ENCODE results near the gene CDCA3. TPM values are rescaled to one million over a fixed set of nuclear protein-coding genes. Genes with fewer than 3 reads are reported as not detected.

CDCA3 gene
- total and polyA plus RNA-seq, 2 of the 13 experiments (the other 11 are each of a cell fraction or from before 2014, with no cell fraction given): 32.7 to 56.5 TPM

- Histone ChIP-seq H3K4me3 (replicated peaks in 1 of 3; ENCODE audit: insufficient read depth in 1 of 3, low read depth in 2 of 3, low read length in 3 of 3) (no peak overlapping the region), H3K79me2 (ENCODE audit: insufficient read depth, low read length) (no peaks in the 10 kb centered on the region), H3K27me3 (ENCODE audit: control insufficient read depth in 1 of 2, insufficient read depth in 2 of 2, low read length in 2 of 2) (no peaks in the 10 kb centered on the region), H3K9me3 (ENCODE audit: low read length) (no peaks in the 10 kb centered on the region), H3K4me2 (ENCODE audit: low read depth, low read length) (no peak overlapping the region), H3K4me1 (ENCODE audit: insufficient read depth, low read length) (no peaks in the 10 kb centered on the region), H3K9ac (ENCODE audit: insufficient read depth, low read depth, low read length) (no peak overlapping the region), H4K20me1 (ENCODE audit: insufficient read depth, low read length) (no peaks in the 10 kb centered on the region), H3K36me3 (replicated peaks in 1 of 2; ENCODE audit: control insufficient read depth in 1 of 2, insufficient read depth in 2 of 2, low read length in 2 of 2) (peaks cover 13 to 24% of the 10 kb centered on the region in 2 experiments), H3K27ac (ENCODE audit: extremely low read length, insufficient read depth, low read length) (no peak overlapping the region), H2AFZ (ENCODE audit: low read length) (no peak overlapping the region)
- ChIA-PET CTCF (ENCODE audit: low intra/inter-chr PET ratio, low total read pairs) (no interaction called here), POLR2A (no interaction called here)
- ATAC-seq (peak; percentile 64), FAIRE-seq (no peak), DNase-seq (ENCODE audit: low spot score) (no peak)
- peak; percentile 28; the same call in 1 of the 2 replicates for TF ChIP-seq STAG1 (CRISPR knock-in tag; IDR thresholded peaks at IDR 0.05)
- no peak for TF ChIP-seq LBX2 (CRISPR knock-in tag; IDR thresholded peaks at IDR 0.05; ENCODE audit: borderline replicate concordance)
- TF ChIP-seq AGO2 (optimal IDR thresholded peaks at IDR 0.05; ENCODE audit: low read depth, low read length): peak; percentile 46
- TF ChIP-seq HDAC6 (IDR thresholded peaks at IDR 0.05; ENCODE audit: low read depth, low read length): no peak
- 92% methylated on average over 8 of the region's 16 CpGs for WGBS (ENCODE audit: low lambda C conversion rate)
- no TSS peak for BruUV-seq (replicated peaks)
- intact Hi-C loops (cut with micrococcal nuclease; ENCODE audit: unreplicated experiment) (no loop called here), in situ Hi-C loops (cut with HindIII; ENCODE audit: extremely low pct_ligation_motif_present, low pct_unique_long_range_greater_than_20kb) (no loop called here)
These were observed 7.8 kb downstream of the CDCA3 start for GRCh38 chr12:6843118-6843902.

- Histone ChIP-seq H3K4me2 (ENCODE audit: low read depth, low read length) (no peak overlapping the region), H3K27ac (ENCODE audit: extremely low read length, insufficient read depth, low read length) (no peak overlapping the region), H2AFZ (ENCODE audit: low read length) (no peak overlapping the region), H3K9me3 (ENCODE audit: low read length) (no peaks in the 10 kb centered on the region), H3K79me2 (ENCODE audit: insufficient read depth, low read length) (no peaks in the 10 kb centered on the region), H3K4me3 (replicated peaks in 1 of 3; ENCODE audit: insufficient read depth in 1 of 3, low read depth in 2 of 3, low read length in 3 of 3) (no peak overlapping the region), H3K27me3 (ENCODE audit: control insufficient read depth in 1 of 2, insufficient read depth in 2 of 2, low read length in 2 of 2) (no peaks in the 10 kb centered on the region), H3K4me1 (ENCODE audit: insufficient read depth, low read length) (no peaks in the 10 kb centered on the region), H3K9ac (ENCODE audit: insufficient read depth, low read depth, low read length) (no peak overlapping the region), H4K20me1 (ENCODE audit: insufficient read depth, low read length) (no peaks in the 10 kb centered on the region), H3K36me3 (replicated peaks in 1 of 2; ENCODE audit: control insufficient read depth in 1 of 2, insufficient read depth in 2 of 2, low read length in 2 of 2) (peaks cover 15 to 25% of the 10 kb centered on the region in 2 experiments; a peak in 4 of 5 replicates)
- FAIRE-seq (no peak), ATAC-seq (no peak), DNase-seq (ENCODE audit: low spot score) (no peak)
- 91% methylated on average over 4 of the region's 4 CpGs for WGBS (ENCODE audit: low lambda C conversion rate)
- in situ Hi-C loops (cut with HindIII; ENCODE audit: extremely low pct_ligation_motif_present, low pct_unique_long_range_greater_than_20kb) (no loop called here), intact Hi-C loops (cut with micrococcal nuclease; ENCODE audit: unreplicated experiment) (no loop called here)
- no TSS peak for BruUV-seq (replicated peaks)
- ChIA-PET CTCF (ENCODE audit: low intra/inter-chr PET ratio, low total read pairs) (no interaction called here), POLR2A (no interaction called here)
- TF ChIP-seq RBM22 (optimal IDR thresholded peaks at IDR 0.05; ENCODE audit: low read length): no peak
- no peak for TF ChIP-seq PAX8 (CRISPR knock-in tag; IDR thresholded peaks at IDR 0.05; ENCODE audit: borderline replicate concordance)
- no peak for TF ChIP-seq AGO1 (IDR thresholded peaks at IDR 0.05; ENCODE audit: low read depth, low read length, poor library complexity, severe bottlenecking)
- TF ChIP-seq ZSCAN25 (CRISPR knock-in tag; IDR thresholded peaks at IDR 0.05): no peak
- TF ChIP-seq KDM2A (CRISPR knock-in tag; IDR thresholded peaks at IDR 0.05; ENCODE audit: borderline replicate concordance, low read depth): no peak
- TF ChIP-seq EP300 (IDR thresholded peaks at IDR 0.05; ENCODE audit: low read depth in 2 of 2, low read length in 2 of 2): no peak
- TF ChIP-seq EP300 (CRISPR knock-in tag; IDR thresholded peaks at IDR 0.05; ENCODE audit: borderline replicate concordance): no peak
- TF ChIP-seq ZNF292 (CRISPR knock-in tag; IDR thresholded peaks at IDR 0.05; ENCODE audit: borderline replicate concordance, low read depth): no peak
- TF ChIP-seq ZBTB8A (CRISPR knock-in tag; IDR thresholded peaks at IDR 0.05; ENCODE audit: borderline replicate concordance, low read depth): no peak
- no peak for TF ChIP-seq ZNF710 (CRISPR knock-in tag; IDR thresholded peaks at IDR 0.05; ENCODE audit: borderline replicate concordance)
- TF ChIP-seq KLF6 (CRISPR knock-in tag; IDR thresholded peaks at IDR 0.05): no peak
These were observed 9.0 kb downstream of the CDCA3 start for GRCh38 chr12:6842075-6842474.

Data from HepG2 (cell line).